ENCODE data around the gene ZNF324. TPM values are rescaled to one million over a fixed set of nuclear protein-coding genes. Genes with fewer than 3 reads are reported as not detected.

The ZNF324 gene
- polyA plus RNA-seq, 1 donor (not counting 4 experiments of a cell fraction or from before 2014, with no cell fraction given): 5.0 TPM

GRCh38 chr19:58516964-58517833 lies 50.3 kb downstream of the ZNF324 start:
- dilution Hi-C loops (cut with MboI; ENCODE audit: extremely low pct_ligation_motif_present, low sequenced_read_pairs): no loop called here
- Histone ChIP-seq H4K20me1 (ENCODE audit: control insufficient read depth, extremely low read depth, insufficient read depth, low read length) (no peaks in the 10 kb centered on the region), H3K36me3 (ENCODE audit: control insufficient read depth in 2 of 2, extremely low read depth in 1 of 2, insufficient read depth in 2 of 2, low read length in 2 of 2) (peaks cover 5 to 12% of the 10 kb centered on the region in 2 experiments), H3K9ac (ENCODE audit: control insufficient read depth, extremely low read depth, insufficient read depth, low read length) (no peak overlapping the region), H3K79me2 (ENCODE audit: control insufficient read depth, insufficient read depth, low read length) (peaks cover 47% of the 10 kb centered on the region), H3K4me1 (ENCODE audit: control insufficient read depth, extremely low read depth, insufficient read depth, low read length) (peaks cover 20% of the 10 kb centered on the region), H2AFZ (ENCODE audit: control insufficient read depth, low read length) (no peak overlapping the region), H3K27me3 (ENCODE audit: control insufficient read depth, extremely low read depth, insufficient read depth, low read length) (no peaks in the 10 kb centered on the region), H3K27ac (ENCODE audit: control insufficient read depth, insufficient read depth, low read length) (no peak overlapping the region), H3K4me3 (ENCODE audit: control insufficient read depth in 2 of 3, extremely low read depth in 1 of 3, insufficient read depth in 2 of 3, low read depth in 1 of 3, low read length in 3 of 3) (no peak overlapping the region), H3K4me2 (ENCODE audit: control insufficient read depth, extremely low read depth, insufficient read depth, low read depth, low read length) (no peak overlapping the region), H3K9me1 (ENCODE audit: control insufficient read depth, extremely low read depth, insufficient read depth, low read length) (no peaks in the 10 kb centered on the region), H3K9me3 (ENCODE audit: control insufficient read depth, low read depth, low read length) (no peaks in the 10 kb centered on the region)
- TF ChIP-seq CTCF (optimal IDR thresholded peaks at IDR 0.05 in 1 of 3, IDR thresholded peaks at IDR 0.05 in 1 of 3, conservative IDR thresholded peaks at IDR 0.05 in 1 of 3; ENCODE audit: extremely low read depth in 1 of 3, insufficient read depth in 2 of 3, low read length in 3 of 3) (peak in 1 of 3 experiments; percentile 16), EZH2 (IDR thresholded peaks at IDR 0.05; ENCODE audit: low read length) (no peak)
- DNase-seq (ENCODE audit: low read depth, low spot score) (no peak), FAIRE-seq (no peak)

GRCh38 chr19:58518256-58519086 lies 51.6 kb downstream of the ZNF324 start:
- H3K36me3 ChIP-seq (ENCODE audit: control insufficient read depth in 2 of 2, extremely low read depth in 1 of 2, insufficient read depth in 2 of 2, low read length in 2 of 2): peaks cover 5 to 12% of the 10 kb centered on the region in 2 experiments
- peaks cover 47% of the 10 kb centered on the region for H3K79me2 ChIP-seq (ENCODE audit: control insufficient read depth, insufficient read depth, low read length)
- peak overlapping the region; percentile 91 for H3K9ac ChIP-seq (ENCODE audit: control insufficient read depth, extremely low read depth, insufficient read depth, low read length)
- peak overlapping the region; percentile 85 for H3K27ac ChIP-seq (ENCODE audit: control insufficient read depth, insufficient read depth, low read length)
- H4K20me1 ChIP-seq (ENCODE audit: control insufficient read depth, extremely low read depth, insufficient read depth, low read length): no peaks in the 10 kb centered on the region
- peak overlapping the region; percentile 74 to 87 (median 85) for H3K4me3 ChIP-seq (ENCODE audit: control insufficient read depth in 2 of 3, extremely low read depth in 1 of 3, insufficient read depth in 2 of 3, low read depth in 1 of 3, low read length in 3 of 3)
- H2AFZ ChIP-seq (ENCODE audit: control insufficient read depth, low read length): no peak overlapping the region
- TF ChIP-seq CTCF (optimal IDR thresholded peaks at IDR 0.05 in 1 of 3, IDR thresholded peaks at IDR 0.05 in 1 of 3, conservative IDR thresholded peaks at IDR 0.05 in 1 of 3; ENCODE audit: extremely low read depth in 1 of 3, insufficient read depth in 2 of 3, low read length in 3 of 3): no peak
- TF ChIP-seq EZH2 (IDR thresholded peaks at IDR 0.05; ENCODE audit: low read length): no peak
- FAIRE-seq: no peak
- H3K4me2 ChIP-seq (ENCODE audit: control insufficient read depth, extremely low read depth, insufficient read depth, low read depth, low read length): peak overlapping the region; percentile 94
- DNase-seq (ENCODE audit: low read depth, low spot score): no peak
- H3K4me1 ChIP-seq (ENCODE audit: control insufficient read depth, extremely low read depth, insufficient read depth, low read length): peaks cover 20% of the 10 kb centered on the region
- no peaks in the 10 kb centered on the region for H3K9me3 ChIP-seq (ENCODE audit: control insufficient read depth, low read depth, low read length)
- H3K9me1 ChIP-seq (ENCODE audit: control insufficient read depth, extremely low read depth, insufficient read depth, low read length): no peaks in the 10 kb centered on the region
- dilution Hi-C loops (cut with MboI; ENCODE audit: extremely low pct_ligation_motif_present, low sequenced_read_pairs): no loop called here
- H3K27me3 ChIP-seq (ENCODE audit: control insufficient read depth, extremely low read depth, insufficient read depth, low read length): no peaks in the 10 kb centered on the region
